HG02642 (cell line): ENCODE data around the gene SSRP1.

Source experiments
- ATAC-seq: cut with Tn5 transposase; IDR thresholded peaks from one replicate; pipeline ENCODE4 v1.9.1; 2021; ENCODE audit warnings: mild to moderate bottlenecking; ENCODE audit not compliant: unreplicated experiment, poor library complexity

Gene SSRP1

DNA sequence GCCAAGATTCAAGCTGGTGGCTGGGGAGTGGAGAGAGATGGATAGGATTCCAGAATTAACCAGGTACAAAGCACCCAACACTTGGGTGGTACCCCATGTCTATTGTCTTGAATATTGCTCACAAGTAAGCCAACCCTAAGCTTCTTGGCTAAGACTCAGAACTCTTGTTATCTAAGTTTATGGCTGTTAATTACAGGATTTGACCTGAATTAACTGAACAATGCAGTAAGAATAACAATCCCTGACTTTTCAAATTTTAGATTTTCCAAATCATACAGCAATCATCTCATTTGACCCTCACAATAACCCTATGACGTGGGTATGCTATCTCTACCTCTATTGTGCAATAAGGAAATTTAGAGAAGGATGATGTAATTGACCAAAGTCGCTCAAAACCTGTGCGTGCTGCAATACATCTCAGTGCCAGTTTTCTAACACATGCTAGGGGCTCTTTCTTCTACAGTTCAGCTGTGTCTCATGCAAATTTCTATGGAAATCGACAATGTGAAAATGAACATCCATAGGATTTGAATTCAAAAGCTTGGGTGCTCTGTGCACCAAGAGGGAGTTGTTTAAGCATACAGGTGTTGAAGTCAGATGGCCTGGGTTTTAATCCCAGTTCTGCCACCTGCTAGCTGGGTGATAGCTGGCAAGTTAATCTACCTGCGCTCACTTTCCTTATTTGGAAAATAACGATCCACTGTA, 58.6 kb downstream of the SSRP1 start:
- no peak for ATAC-seq

DNA sequence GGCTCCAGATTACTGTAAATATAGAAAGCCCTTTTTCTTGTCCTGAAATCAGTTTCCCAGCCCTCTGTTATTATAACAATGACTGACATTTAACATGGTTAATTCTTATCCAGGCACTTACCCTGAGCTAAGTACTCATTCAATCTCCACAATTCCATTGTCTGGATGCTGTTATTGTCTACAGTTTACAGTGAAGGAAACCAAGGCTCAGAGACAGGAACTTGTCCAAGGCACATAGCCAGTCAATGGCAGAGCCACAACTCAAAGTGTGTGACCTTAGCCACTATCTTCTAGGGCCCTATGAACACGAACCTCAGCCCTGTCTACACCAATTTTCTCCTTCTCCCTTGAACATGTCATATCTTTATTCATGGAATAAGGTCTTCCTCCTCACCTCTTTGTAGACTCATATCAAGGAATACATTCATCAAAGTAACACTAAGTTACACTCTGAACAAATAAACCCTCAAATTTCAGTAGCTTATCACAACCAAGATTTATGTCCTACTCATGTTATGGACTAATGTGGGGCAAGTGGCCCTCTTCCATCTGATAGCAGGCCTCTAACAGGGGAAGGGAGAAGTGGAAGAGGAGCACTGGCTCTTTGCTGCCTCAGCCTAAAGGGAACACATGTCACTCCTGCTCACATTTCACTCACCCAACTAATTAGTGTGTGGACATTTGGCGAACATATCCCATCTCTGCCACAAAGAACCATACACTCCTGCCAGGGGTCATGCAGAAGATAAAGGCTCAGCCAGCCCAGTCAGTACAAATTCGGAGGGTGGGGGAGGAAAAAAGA, 59.3 kb downstream of the SSRP1 start:
- no peak for ATAC-seq
